Right ventricle myocardium inferior (tissue), 1 donor: ENCODE data around the gene GPANK1. TPM values are rescaled to one million over a fixed set of nuclear protein-coding genes. Genes with fewer than 3 reads are reported as not detected.
A peak's percentile ranks its signal among the peaks of the same experiment; 100 is the strongest.

Experiments used
- ATAC-seq: fragments of 200-7000 bp; cut with Tn5 transposase; one replicate; pipeline ENCODE4 v1.9.1; 2020; ENCODE audit warnings: mild to moderate bottlenecking, moderate library complexity
- DNase-seq: peaks from one replicate; pipeline ENCODE4 v3.0.0; 2021; ENCODE audit errors: missing footprints
- intact Hi-C: fragments of 100-400 bp; cut with DNase I; formaldehyde crosslinking; loops from one replicate; pipeline ENCODE4 v1.11.0; 2022
- total RNA-seq: library from RNA; stranded (reverse); fragmentation: NEBNext Ultra II Directional; extraction: Animal tissue kit (Norgen Biotek cat#: 25700); gene quantifications from one replicate; pipeline ENCODE4 v1.2.1, GENCODE V29; 2021
- donor health status: DM: no; HTN: yes; CAD: no; lungs with severe emphysema.

The GPANK1 gene
- total RNA-seq, 1 donor from 2014 or later: 17.1 TPM

- no peak for DNase-seq
- no peak for ATAC-seq
- intact Hi-C loops: loop anchor here (2.0 to 10.0 kb wide), 3 partner anchors 36 to 508 kb away; partner anchors contain the start of genes ABHD16A, AGPAT1 and RNF5
These were observed 1.7 kb upstream of the GPANK1 start for GRCh38 chr6:31666337-31666965.

- ATAC-seq: peak; percentile 92
- DNase-seq: peak; percentile 99
- intact Hi-C loops: loop anchor here (1.0 to 10.0 kb wide), 4 partner anchors 13 to 509 kb away; partner anchors contain the start of genes ABHD16A, AGPAT1, BAG6 and RNF5
These were observed 922 bp upstream of the GPANK1 start, which contains the start of gene CSNK2B for GRCh38 chr6:31665501-31666336. CSNK2B (plus strand) TSS chr6:31666080; CDS start chr6:31666832, 752 bp downstream.

GRCh38 chr6:31663961-31664789 lies 622 bp downstream of the GPANK1 start:
- intact Hi-C loops: loop anchor here (5.0 to 10.0 kb wide), 2 partner anchors 293 to 511 kb away; partner anchors contain the start of genes AGPAT1, NELFE, RNF5 and SKIC2
- DNase-seq (no peak), ATAC-seq (no peak)

GRCh38 chr6:31663126-31663960 lies 1.5 kb downstream of the GPANK1 start:
- intact Hi-C loops: loop anchor here (5.0 to 10.0 kb wide), 2 partner anchors 294 to 511 kb away; partner anchors contain the start of genes AGPAT1, NELFE, RNF5 and SKIC2
- no peak for ATAC-seq
- no peak for DNase-seq

GRCh38 chr6:31662124-31662723 lies 2.6 kb downstream of the GPANK1 start:
- intact Hi-C loops: loop anchor here (5.0 to 10.0 kb wide), 2 partner anchors 295 to 513 kb away; partner anchors contain the start of genes AGPAT1, NELFE, RNF5 and SKIC2
- ATAC-seq (no peak), DNase-seq (peak; percentile 21)

- intact Hi-C loops: loop anchor here (5.0 to 10.0 kb wide), 2 partner anchors 296 to 513 kb away; partner anchors contain the start of genes AGPAT1, NELFE, RNF5 and SKIC2
- ATAC-seq: no peak
- peak; percentile 11 for DNase-seq
These were observed 3.3 kb downstream of the GPANK1 start for GRCh38 chr6:31661262-31662123.

GRCh38 chr6:31660381-31661261 lies 4.2 kb downstream of the GPANK1 start, which contains the start of gene C6orf47:
C6orf47 (minus strand) TSS chr6:31660778; CDS start chr6:31659947, 831 bp downstream.
- DNase-seq: peak; percentile 94
- peak; percentile 85 for ATAC-seq
- intact Hi-C loops: loop anchor here (5.0 to 10.0 kb wide), 2 partner anchors 297 to 514 kb away; partner anchors contain the start of genes AGPAT1, NELFE, RNF5 and SKIC2

GRCh38 chr6:31659649-31660380 lies 5.0 kb downstream of the GPANK1 start:
- intact Hi-C loops: loop anchor here (5.0 to 10.0 kb wide), 2 partner anchors 297 to 515 kb away; partner anchors contain the start of genes AGPAT1, NELFE, RNF5 and SKIC2
- no peak for DNase-seq
- ATAC-seq: no peak

GRCh38 chr6:31658983-31659648 lies 5.7 kb downstream of the GPANK1 start:
- intact Hi-C loops: no loop called here
- ATAC-seq (no peak), DNase-seq (no peak)

GRCh38 chr6:31658158-31658688 lies 6.6 kb downstream of the GPANK1 start:
- ATAC-seq: no peak
- intact Hi-C loops: no loop called here

GRCh38 chr6:31657406-31658157 lies 7.2 kb downstream of the GPANK1 start:
- intact Hi-C loops: no loop called here
- ATAC-seq (no peak), DNase-seq (no peak)

More at GRCh38 chr6:31658158-31658688, 6.6 kb downstream of the GPANK1 start:
- no peak for DNase-seq

GRCh38 chr6:31655349-31656237 lies 9.2 kb downstream of the GPANK1 start, which contains the start of gene APOM:
APOM (plus strand) TSS chr6:31655894; CDS start chr6:31655967, 73 bp downstream.
- ATAC-seq (no peak), DNase-seq (no peak)
- intact Hi-C loops: no loop called here
